GM12801 (cell line): ENCODE data around the gene TAF11L3.
"Not testable (repeated sequence)": the region's sequence is repeated elsewhere in the genome, so short reads cannot be mapped to it uniquely, and the experiment has no call there.

Experiments used
- CTCF ChIP-seq: IDR thresholded peaks from one replicate; pipeline ENCODE4 v1.5.1; 2011; ENCODE audit warnings: control low read depth; ENCODE audit not compliant: insufficient read length; ENCODE audit errors: extremely low read depth

Gene TAF11L3

GRCh38 chr5:17492770-17493169 is 25.4 kb upstream of the TAF11L3 start:
- TF ChIP-seq CTCF: no peak

DNA sequence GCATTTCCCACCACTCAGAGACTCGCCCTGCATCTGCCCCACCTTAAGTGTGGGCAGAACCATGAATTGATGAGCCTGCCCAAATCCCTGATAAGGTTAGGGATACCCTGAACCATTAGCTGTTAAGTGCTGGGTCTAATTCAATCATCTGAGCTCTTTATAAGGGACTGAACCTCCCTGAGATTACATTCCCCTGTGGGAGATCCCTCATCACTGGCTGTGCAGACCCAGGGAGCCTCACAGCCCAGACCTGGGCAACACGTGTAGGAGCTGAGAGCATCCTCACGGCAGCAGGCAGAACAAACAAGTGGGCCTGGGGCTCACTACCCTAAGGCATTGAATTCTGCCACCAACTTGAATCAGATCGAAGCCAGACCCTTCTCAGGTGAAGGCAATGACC is 20.7 kb upstream of the TAF11L3 start:
- no peak for TF ChIP-seq CTCF

DNA sequence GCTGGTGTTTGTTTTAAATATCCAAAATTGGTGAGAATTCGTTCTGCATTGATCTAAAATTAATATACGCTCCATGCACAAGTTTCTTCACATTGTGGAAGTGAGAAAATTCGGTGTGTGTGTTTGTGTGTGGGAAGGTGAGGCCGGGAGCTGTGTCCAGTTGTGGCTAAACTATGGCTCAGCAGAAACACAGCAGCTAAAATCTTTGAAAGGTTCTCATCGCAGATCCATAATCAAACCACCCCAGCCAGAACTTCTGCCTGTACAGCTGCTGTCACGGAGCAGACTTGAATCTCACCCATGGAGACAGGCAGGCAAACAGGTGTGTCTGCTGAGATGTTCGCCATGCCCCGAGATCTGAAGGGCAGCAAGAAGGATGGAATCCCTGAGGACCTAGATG is 20.2 kb upstream of the TAF11L3 start, which contains the start of gene TAF11L2:
Gene TAF11L2, plus strand, starts transcription at position 301 of the 400 bp plus-strand sequence.
- TF ChIP-seq CTCF: not testable (repeated sequence)

- TF ChIP-seq CTCF: no peak
Observed at GRCh38 chr5:17511775-17512325, 6.3 kb upstream of the TAF11L3 start.

- TF ChIP-seq CTCF: not testable (repeated sequence)
Observed at GRCh38 chr5:17521501-17521900, 3.3 kb downstream of the TAF11L3 start, which contains the start of gene TAF11L4. Gene TAF11L4 (plus strand): TSS chr5:17521801.

DNA sequence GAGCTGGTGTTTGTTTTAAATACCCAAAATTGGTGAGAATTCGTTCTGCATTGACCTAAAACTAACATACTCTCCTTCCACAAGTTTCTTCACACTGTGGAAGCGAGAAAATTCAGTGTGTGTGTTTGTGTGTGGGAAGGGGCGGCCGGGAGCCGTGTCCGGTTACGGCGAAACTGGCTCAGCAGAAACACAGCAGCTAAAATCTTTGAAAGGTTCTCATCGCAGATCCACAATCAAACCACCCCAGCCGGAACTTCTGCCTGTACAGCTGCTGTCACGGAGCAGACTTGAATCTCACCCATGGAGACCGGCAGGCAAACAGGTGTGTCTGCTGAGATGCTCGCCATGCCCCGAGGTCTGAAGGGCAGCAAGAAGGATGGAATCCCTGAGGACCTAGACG is 6.8 kb downstream of the TAF11L3 start, which contains the start of gene TAF11L5:
Gene TAF11L5, plus strand, starts transcription at position 301 of the 400 bp plus-strand sequence.
- TF ChIP-seq CTCF: not testable (repeated sequence)

DNA sequence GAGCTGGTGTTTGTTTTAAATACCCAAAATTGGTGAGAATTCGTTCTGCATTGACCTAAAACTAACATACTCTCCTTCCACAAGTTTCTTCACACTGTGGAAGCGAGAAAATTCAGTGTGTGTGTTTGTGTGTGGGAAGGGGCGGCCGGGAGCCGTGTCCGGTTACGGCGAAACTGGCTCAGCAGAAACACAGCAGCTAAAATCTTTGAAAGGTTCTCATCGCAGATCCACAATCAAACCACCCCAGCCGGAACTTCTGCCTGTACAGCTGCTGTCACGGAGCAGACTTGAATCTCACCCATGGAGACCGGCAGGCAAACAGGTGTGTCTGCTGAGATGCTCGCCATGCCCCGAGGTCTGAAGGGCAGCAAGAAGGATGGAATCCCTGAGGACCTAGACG is 10.2 kb downstream of the TAF11L3 start, which contains the start of gene TAF11L6:
Gene TAF11L6, plus strand, starts transcription at position 301 of the 400 bp plus-strand sequence.
- not testable (repeated sequence) for TF ChIP-seq CTCF
